ENCODE results near the gene CPE.
"Not testable (repeated sequence)": the region's sequence is repeated elsewhere in the genome, so short reads cannot be mapped to it uniquely, and the experiment has no call there.

Gene CPE

DNA sequence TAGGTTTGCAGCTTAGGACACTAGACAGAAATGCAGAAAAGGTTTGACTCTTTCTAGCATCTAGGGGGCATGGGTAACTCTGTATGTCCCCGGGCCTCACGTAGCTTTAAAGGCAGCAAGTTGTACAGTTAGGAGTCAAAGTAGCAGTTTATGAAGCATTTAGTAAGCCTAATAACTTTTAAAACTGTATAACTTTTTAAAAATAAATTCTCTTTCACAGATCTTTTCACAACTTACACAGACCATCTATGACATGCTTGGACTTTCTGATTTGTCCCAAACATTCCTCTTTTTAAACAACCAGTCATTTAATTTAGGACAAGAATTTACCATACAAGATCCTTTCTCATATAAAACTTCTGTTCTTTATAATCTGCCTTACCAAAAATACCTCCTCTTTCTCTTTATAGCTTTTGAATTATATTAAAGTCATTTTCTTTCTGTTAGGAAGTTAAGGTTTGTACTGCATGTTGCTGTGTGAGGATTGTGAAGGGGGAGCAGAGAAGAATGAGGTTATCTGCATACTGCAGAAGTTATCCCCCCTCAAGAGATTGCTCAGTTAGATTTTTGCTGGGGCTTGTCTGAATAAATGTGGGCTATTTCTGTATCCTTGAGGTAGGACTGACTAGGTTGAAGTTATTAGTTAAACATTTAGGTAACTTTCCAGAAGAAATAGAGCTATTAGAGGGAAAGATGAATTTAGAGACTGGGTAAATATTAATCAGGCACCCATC lies 94.3 kb downstream of the CPE start:
- DNase-seq = no peak

DNA sequence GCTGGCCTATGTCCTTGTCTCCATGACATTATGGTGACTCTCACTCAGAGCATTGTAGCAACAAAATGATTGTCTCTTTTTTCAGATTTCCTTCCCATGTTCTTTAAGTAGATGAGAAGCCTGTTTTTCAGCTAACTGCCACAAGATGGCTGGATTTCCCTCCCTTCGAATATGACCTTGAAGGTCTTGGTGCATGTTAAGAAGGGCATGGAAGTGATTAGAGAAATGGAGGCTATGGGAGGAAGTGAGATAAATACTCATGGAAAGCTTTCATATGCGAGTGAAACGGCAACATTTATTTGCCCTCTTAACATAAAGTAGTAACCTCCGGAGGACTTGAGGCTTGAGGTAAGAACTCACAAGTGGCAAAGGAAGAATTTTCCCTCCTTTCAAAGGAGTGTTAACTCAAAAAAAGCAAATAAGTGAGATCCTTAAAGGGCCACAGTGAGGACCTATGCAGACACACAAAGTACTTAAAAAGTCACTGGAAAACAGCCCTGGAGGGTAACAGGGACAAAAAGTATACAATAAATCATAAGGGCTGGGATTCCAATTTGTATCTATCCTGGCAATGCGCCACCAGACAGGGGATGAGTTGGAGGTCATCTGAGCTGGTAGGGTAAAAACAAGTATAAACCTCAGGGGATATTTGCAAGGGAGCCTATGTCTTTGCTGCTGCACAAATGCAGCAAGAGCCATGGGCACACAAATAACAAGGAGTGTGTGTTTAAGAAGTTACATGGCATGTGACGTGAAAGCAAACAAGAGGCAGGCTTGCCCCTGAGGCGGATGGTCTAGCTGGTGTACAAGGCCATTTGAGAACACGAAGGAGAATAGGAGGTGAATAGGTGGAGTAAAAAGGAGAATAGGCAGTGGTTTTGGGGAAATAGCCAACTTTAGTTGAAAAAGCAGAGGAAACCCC lies 96.2 kb downstream of the CPE start:
- no peak for DNase-seq

DNA sequence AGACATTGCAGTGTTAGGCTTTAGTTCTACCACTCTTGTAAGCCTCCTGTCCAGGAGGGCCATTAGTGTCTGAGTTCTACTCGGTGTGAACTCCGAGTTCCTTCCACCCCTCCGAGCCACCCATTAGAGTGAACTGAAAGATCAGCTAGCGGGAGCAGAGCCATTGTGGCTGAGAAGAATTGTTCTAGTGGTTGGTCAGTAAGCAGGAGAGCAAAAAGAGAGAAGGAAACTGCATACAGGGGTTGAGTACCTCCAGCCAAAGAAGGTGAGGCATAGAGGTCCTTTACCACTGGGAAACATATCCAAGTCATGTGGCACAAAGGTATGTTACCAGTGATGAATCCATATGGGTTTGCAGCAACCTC lies 96.9 kb downstream of the CPE start:
- no peak for DNase-seq

DNA sequence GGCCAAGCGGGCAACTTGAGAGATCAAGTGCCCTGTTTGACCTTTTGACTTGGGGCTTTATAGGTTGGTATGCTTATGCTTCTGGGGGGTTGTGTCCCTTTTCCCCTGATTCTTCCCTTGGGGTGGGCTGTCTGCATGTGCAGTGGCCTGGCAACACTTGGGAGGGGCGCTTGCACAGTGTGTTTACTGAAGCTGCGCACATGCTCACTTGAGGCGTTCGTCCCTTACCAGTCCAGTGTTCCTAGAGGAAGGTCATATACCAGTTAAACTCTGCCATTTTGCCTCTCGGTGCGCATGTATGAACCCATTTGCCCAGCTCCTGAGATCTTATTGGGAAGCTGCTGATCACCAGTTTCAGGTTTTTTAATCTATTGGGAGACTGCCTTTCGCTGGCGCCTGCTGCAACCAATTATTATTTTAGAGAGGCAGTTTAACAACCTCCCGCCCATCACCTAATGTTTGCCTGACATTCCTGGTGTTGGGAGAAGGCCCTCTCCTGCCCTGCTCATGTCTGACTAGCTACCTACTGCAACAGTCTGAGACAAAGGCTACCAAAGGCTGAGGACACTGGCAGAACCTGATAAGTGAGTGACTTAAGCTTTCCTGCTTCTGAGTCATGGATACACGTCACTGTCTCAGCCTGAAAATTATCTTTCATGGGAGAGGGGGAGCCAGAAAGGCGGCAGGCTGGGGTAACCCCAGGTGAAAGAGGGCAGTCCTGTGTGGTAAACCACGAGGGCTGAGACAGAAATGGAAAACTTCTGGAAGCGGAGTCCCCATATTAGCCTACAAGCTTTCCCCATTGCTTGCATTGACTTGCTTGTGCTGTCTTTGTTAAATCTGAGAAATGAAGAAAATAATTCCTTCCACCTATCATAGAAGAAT lies 97.6 kb downstream of the CPE start:
- no peak for DNase-seq

DNA sequence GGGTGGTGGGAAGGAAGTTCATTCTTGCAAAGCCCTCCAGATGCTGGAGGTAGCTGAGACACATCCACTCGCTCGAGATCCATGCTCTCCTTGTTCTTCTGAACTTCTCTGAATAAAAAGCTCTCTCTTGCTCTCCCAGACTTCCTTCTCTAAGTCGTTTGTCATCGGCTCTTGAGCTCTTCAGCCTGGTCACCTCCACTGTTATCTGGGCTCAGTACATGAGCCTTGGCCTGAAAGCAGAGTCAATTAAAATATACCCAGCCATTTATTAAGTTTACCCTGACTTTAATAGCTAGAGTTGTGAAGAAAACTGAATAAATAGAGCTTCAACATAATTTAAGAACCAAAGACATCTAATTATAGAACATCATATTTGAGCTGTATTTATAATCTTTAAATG lies 99.0 kb downstream of the CPE start:
- DNase-seq = no peak

DNA sequence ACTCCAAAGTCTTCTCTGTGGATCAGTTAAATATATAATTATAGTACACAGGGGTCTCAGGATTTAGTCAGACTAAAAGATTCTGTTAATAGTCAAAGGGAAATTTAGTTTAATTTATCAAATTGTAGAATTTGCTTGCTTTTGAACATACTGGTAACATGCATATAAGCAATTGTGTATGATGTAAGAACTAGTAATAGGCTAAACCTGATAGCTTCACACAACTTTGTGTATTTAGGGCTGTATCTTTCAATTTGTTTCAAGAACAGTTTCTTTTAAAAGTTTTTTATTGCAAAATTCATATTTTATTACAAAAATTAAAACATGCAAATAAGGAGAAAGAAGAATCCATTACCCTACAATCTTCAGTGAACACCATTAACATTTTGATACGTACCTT lies 99.5 kb downstream of the CPE start:
- DNase-seq = no peak

DNA sequence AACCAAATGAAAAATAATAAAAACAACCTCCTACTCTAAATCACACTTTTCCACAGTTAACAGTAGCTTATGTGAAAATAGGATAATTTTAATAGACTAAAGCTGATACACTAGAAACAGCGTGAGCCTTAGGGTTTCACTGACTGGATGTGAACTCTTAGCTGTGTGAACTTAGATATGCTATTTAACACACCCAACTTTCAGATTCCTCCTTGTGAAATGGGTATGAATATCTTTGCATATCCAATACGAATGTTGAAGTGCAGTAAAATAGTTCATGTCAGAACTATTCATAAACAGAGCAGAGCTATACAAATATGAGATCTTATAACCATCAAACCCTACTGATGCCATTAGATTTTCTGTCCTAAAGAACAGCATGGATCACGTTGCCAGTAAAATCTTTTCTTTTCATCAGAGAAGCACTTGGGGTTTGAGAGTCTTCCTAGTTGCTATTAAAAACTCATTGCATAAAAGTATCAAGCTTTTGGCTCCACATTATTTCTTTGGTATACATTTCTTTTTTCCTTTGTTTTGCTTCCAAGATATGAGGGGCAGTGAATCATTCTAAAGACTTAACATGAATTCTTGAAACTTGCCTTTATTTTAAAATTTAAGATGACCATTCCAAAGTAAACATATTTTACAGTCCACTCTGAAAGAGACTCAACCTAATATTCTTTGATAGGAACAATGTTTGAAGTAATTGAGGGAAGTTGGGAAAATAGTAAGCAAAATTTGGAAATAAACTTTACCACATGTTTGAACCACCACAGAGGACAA lies 102.4 kb downstream of the CPE start:
- no peak for DNase-seq

DNA sequence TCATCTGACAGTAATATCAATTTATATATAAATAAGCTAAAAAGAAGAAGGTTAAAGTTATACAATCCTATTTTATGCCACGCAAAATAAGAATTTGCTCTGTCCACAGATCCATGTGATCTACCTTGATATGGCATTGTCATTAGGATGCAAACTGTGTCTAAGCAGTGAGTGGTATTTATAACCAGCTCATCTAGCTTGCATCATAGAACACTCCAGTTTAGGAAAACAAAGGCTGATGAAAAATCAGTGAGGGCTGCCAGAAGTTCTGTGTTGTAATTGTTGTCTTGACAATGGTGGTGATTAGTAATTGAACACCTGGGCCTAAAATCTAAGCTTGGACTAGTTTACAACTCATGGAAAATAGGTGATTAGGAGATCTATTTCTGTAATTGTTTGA lies 111.0 kb downstream of the CPE start:
- no peak for DNase-seq

DNA sequence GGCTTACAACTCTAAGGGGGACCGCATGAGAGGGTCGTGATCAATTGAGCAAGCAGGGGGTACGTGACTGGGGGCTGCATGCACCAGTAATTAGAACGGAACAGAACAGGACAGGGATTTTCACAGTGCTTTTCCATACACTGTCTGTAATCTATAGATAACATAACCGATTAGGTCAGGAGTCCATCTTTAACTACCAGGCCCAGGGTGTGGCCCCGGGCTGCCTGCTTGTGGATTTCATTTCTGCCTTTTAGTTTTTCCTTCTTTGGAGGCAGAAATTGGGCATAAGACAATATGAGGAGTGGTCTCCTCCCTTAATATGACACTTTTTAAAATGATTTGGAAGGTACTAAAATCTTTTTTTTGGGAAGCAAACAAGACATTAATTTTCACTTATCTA lies 113.8 kb downstream of the CPE start:
- DNase-seq = not testable (repeated sequence)

DNA sequence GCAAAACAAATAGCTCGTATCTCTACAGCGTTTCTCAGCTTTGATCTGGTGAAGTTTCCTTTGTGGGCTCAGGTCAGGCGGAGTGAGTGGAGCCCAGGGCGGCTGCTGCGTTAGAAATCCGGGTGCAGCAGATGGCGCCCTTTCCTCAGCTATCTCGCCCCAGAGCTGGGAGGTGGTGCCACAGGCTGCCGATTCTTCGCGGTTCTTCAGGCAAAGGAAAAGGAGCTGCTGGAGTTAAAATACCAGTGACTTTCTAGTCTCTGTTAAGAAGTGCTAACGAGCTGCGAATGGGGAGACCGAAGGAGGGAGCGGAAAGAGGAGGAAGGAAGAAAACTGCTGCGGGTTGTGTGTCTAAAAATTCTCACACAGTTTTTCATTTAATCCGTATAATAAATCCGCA lies 114.6 kb downstream of the CPE start:
- no peak for DNase-seq

DNA sequence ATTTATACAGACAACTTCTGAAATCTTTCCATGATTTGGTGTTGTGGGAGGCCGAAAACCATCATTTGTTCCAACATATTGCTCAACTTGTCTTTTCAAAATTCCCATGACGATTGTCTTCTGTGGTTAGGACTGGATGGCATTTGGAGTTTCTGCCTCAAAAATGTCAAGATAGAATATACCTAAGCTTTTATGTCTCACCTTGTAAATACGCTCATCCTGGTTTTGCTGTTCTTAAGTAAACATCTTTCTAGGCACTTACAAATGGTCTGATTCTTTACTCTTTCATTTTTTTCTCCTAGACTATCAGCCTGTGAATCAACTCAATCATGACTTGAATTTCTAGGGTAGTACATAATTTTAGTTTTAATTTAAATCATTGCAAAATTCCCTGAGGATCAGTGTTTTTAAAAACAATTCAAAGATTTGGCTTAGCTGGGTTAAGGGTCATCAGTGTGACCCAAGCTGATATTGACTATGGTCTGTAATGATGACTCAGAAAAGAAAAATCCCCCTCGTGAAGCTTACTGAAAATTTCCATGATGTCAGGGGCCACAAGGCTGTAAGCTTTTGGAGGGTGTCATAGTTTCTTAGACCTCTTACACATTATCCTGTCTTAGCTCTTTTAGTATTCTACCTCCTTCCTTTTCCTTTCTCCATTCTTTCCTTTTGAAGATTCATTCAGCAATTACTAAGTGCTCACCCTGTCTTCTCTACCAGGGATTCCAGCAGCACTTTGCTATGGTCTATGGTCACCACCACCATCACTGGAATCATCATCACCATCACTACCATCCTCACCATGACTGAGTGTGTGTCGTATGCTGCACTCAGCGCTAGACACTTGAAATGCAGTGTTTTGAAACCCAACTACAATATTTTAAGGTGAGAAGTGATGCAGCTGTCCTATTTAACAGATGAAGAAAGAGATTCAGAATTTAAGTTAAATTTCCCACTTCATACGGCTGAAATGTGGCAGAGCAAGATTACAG lies 124.4 kb downstream of the CPE start:
- no peak for DNase-seq

DNA sequence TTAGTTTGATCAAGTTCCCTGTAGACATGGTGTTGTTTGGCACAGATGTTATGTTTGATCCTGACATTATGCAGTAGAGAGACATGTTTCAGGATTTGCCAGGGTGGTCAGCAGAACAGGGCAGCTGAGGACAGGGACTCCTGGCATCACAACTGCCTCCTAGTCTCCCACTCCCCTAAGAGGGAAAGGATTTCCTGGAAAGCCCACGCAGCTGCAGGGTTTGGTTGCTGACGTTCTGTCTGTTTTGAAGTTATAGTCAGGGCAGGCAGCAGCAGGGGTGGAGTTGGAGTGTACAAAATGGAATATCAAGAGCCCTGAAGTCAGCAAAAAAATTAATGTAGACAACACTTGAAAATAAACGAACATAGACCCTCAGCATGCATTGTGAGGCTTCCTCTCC lies 125.4 kb downstream of the CPE start:
- DNase-seq = no peak

DNA sequence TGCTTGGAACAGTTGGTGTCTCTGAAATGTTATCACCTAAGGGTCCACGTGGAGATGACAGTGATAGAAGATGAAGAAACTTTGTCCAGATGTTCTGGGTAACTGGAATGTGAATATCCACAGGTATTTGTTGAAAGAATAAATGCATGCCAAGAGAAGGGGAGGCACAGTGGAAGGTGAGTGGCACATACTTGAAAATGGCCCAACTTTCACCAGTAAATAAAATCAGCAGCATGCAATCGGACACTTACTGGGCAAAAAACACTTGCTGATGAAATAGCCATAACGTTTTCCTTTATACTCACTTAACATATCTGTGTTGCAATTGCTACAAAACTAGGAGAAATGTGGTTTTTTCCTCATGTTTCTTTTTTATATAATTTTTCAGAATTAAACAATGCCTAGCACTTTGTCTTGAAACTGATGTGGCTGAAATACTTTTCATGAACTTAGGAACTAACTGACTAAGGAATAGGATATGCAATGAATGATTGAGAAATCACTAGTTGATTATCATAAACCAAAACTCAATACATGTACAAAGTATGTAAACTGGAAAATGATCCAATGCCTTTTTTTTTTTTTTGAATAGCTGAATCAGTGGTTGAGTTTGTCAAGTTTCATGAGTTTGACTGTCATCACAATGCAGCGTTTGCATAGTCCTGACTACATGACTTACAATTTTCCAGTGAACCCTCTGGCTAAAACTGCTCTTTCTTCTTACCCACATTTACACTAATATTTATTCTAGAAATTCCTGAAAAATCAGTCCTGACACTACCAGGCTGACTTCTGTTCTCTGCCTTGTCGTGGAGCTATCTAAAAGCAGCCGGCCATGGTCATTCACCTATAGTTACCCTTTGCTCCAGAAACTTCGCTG lies 127.4 kb downstream of the CPE start:
- DNase-seq = no peak

DNA sequence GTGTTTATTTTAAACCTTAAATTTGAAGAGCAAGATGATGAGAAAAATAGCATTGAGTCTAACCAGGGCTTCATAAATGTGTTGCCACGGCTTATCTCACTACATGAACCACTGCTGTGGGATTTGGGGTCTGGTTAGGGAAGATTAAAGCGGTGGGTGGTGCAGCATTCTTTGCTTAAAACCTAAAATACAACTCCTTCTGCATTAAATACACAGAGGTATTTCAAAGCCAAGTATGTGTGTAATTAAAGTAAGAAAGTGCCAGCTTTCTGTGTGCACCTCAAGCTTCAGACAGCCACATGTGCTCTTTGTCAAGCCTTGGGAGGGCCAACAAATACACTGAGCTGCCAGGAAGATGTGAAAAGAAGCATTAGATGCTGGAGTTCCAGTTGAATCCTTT lies 128.0 kb downstream of the CPE start:
- DNase-seq = no peak

DNA sequence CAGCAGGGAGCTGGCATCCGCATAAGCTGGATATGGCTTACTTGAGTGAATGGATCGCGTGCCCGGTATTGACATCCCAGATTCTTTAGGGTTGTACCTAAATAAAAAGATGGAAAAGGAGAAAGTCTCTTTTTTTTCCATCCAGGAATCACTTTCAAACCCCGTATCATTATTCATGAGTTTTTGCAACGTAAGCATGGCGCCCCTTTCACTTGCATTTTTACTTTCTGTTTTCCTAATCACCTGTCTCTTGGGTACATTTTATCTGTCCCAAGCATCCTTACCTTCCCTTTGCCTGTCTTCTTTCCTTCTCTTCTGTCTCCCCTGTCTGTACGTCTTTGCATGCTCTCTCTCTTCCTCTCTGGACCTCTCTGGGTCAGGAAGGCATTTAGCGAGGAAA lies 128.6 kb downstream of the CPE start:
- no peak for DNase-seq

DNA sequence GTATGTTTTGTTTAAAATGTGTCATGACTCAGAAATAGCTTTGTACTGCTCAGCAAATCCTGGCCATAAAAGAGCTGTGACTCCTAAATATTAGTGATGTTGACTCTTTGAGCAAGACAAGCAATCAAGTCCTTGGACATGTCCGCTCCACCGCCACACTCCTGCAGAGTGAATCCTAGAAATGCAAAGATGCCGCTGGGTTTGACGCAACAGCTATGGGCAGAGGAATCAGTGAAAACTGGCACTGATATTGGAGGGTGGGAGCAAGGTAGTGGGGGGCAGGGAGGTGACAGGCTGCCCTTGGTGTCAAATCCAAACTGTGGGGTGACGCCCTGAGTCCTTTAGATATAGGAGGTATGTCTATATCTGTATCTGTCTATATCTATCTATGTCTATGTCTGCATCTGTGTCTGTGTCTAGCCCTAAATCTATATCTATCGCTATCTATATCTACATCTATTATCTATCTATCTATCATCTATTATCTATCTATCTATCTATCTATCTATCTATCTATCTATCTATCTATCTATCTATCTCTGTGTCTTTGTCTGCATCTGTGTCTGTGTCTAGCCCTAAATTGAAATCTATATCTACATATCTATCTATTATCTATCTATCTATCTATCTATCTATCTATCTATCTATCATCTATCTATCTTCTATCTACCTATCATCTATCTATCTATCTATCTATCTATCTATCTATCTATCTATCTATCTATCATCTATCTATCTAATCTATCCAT lies 129.7 kb downstream of the CPE start:
- DNase-seq = no peak

DNA sequence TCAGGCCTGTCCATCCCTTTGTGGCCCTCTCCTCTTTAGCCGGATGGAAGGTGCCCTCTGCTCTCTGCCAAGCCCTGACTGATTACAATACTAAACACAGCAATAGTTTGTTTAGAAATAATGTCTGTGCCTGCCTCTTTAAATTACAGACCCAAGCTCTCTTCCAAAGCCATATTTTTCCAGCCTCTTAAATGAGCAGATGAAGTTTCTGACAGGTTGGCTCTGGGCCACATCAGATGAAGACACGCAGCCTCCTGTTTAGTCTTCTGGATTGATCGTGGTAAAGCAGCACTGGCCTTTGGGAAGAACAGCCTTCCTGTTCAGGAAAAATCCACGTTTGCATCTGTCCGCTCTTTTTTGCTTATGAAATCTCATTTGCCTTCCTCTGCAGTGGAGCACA lies 133.6 kb downstream of the CPE start:
- DNase-seq = no peak

DNA sequence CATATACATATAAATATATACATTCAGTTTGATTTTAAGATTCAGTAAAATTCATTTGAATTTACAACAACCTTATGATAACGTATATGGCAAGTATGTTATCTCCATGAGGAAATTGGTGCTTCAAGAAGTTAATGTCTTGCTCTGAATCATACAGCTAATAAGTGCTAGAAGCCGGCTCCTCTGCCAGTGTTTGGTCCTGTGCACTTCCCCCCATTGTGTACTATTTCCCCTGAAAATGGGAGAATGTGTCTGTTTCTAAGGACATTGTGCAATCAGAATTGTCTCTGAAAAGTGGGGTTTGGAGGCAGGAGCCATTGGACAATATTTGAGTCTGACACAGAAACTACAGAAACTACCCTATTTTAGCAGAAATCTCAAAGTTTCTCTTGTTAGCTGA lies 135.9 kb downstream of the CPE start:
- DNase-seq = no peak

DNA sequence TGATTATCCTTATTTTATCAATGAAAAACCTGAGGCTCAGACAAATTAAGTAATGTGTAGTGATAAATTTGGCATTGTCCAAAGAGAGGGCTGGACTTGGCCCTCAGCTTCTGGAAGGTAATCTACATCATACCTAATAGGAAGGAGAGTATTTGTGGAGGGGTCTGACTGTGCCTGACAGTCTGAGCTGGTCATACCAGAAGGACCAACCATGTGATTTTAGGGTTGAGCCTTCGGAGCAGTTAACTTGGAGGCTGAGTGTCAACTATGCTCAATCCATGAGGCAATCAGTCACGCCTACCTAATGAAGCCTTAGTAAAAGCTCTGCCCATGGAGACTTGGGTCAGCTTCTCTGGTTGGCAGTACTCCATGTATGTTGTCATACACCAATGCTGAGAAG lies 136.4 kb downstream of the CPE start:
- no peak for DNase-seq

All from NCI-H2227 treated with DMSO at 0.1 percent for 48 hours (cell line).